Measurements from ENCODE around the gene CYB561D2.

The CYB561D2 gene

DNA sequence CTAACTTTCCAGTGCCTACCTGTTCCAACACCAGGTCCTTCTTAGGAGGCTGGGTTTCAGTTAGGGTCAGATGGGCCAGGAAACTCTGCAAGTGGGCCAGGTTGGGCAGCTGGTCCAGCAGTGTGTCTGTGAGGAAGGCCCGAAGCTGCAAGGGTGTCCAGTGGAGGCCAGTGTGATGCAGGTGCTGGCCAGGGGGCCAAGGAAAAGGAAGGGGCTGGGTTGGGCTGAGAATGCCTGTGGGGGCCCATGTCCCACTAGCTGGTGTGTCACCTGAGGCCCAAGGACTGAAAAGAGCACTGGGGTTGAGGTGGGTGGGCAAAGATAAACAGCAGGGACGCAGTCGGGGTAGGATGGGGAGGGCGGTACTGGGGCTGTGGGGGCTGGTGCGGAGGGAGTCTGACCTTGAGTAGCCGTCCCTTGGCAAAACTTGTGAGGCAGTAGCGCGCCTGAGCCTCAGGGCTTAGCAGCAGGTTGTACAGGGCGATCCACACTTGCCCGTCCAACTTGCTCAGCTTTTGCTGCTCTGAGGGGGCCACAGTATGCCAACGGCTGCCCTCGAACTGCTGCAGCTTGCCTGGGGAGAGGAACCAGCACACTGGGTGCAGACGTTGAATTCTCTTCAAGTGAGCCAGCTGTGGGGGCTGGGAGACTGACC, 8.5 kb upstream of the CYB561D2 start:
- DNase-seq (ENCODE audit: low read depth in 2 of 2): no peak

DNA sequence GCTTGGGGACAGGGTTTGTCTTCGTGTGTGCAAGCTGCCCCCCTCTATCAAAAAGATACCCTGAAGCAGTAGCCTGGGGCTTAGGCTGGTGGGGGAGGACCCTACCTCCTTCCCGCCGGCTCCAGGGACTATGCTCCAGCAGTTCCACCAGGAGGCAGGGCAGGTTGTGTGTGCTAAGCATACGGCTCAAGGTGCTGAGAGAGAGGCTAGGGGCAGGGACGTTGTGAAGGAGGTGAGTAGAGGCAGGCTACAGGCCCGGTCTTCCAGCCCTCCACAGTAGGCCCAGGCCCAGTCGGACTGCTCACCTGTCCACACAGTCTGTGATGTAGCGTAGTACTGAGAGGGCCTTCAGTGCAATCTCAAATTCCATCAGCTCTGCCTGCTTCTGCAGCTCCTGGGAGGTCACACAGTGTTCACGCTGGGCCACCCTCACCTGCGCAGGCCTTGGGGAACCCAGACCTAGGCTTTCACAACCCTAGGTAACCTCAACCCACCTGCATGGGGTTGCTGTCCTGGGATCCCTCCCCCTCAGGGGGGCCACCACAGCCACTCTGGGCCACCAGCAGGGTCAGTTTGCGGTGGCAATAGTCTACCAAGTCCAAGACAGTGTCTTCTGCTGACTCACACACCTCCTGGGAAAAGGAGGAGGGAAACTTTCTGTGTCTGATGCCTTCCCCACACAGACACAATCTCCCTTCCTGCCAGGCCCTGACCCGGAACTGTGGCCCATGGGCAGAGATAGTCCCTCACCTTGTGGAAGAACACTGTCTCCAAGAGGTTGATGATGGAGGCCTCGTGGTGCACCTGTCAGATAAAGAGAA, 7.6 kb upstream of the CYB561D2 start:
- no peak for DNase-seq (ENCODE audit: low read depth in 2 of 2)

DNA sequence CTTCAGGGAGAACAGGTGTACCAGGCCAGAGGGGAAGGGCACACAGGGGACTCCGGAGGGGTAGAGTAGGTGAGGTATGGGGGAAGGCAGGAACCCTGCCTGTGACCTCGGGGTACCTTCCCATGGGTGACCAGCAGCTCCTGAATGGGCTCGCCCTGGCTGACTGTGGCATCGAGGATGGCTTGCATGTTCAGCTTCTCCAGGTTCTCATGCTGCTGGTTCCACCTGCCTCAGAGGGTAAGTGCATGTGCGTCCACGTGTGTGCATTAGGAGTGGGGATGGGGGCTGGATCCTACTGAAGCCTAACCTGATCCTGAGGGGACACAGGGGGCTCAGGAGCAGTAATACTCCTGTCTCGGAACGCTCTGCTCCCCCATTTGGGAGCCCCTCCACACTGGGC, 5.7 kb upstream of the CYB561D2 start:
- no peak for DNase-seq (ENCODE audit: low read depth in 2 of 2)

DNA sequence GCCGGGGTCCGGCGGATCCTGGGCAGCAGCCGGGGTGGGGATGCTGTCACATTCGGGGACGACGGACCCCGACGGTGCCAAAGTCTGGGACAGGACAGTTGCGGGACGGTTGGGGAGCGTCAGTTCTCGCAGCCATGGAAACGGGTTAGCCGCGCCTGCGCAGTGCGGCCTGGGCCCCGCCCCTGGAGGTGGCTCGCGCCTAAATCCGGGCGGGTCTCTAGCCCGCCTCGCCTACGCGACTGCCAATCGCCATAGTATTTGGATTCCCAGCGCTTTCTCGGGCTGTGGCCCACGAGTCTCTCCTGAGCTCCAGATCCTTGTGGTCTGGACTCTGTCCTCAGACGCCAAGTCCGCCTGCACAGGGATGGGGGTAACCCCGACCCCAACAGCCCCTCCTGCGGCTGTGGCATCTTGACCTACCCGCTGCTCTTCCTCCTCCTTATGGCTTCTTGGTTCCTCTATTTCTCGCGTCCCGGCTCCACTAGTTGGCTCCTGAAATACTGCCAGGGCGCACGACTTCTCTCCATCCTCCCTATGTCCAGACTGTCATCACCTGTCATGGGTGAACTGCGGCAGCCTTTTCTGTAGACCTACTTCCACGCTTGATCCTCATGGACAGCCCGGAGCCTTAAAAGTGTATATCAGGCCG, 5.0 kb upstream of the CYB561D2 start, which contains the start of gene ZMYND10:
ZMYND10 (minus strand) TSS at position 147 of the 649 bp plus-strand sequence. CDS start 153 bp downstream, outside the sequence.
- peak in 1 of 2 donors; percentile 58 for DNase-seq (ENCODE audit: low read depth in 2 of 2)

DNA sequence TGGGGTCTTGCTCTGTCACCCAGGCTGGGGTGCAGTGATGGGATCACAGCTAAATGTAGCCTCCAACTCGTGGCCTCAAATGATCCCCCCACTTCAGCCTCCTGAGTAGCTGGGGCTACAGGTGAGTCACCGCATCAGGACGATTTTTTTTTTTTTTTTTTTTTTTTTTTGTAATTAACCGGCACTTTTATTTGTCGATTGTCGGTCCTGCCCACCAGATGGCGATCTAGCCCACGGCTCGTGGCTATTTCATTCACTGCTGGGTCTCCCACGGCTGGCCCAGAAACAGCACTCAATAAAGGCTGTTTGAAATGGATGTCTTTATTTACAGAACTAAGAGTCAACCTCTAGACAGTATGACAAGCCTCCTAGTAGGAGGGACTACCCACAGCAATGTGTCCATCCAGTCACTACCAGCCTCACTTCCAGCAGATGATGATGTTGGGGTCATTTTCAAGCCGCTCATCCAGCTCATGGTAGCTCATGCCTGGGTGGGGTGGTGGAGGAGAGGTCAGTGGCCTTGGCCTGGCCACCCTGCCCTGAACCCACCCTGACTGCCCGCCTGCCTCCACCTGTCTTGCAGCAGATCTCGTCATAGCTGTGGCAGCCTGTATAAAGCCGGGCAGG, 3.4 kb upstream of the CYB561D2 start:
- peak; percentile 53 to 60 for DNase-seq (ENCODE audit: low read depth in 2 of 2)

DNA sequence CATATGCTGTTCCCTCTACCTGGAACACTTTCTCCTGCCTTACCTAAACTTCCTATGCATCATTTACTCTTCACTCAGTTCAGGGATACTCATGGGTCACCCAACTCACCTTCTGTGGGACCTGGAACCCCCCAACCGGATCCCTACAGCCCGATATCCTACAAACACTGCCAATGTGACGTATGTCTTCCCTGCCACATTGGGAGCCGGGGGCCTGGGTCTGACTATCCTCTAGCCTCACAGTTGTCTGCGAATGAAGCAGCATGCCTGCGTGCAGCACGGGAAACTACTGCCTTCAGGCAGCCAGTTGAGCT, 492 bp upstream of the CYB561D2 start:
- DNase-seq (ENCODE audit: low read depth in 2 of 2): no peak

DNA sequence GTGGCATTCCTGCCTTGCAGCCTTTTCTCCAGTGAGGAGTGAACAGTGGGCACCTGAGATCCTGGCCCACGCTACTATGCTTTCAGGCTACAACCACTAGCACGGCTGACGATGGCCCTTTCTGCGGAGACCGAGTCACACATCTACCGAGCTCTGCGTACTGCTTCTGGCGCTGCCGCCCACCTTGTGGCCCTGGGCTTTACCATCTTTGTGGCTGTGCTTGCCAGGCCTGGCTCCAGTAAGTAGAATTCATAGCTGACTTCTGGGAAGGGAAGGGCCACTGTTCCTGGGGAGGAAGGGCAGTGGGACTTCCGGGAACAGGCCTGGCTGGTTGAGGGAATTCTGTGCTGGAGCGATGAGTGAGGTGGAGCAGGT, 648 bp downstream of the CYB561D2 start:
- DNase-seq (ENCODE audit: low read depth in 2 of 2): no peak

DNA sequence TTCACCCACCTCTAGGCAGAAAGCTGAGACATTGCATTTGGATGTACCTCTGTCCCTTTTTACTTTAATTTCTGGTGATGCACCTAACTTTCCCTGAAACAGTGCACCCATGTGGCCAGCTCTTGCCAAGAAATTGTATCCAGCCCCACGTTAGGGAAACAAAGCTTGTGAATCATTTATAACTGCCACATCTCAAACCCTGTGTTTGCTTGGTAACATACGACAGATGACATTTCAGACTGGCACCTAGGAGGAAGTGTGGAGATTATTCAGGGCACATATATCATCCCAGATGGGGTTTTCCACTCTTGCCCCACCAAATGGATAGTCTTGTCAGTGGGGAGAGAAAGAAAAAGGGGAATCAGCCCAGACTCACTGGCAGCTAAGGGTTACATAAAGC, 2.1 kb downstream of the CYB561D2 start:
- DNase-seq (ENCODE audit: low read depth in 2 of 2): no peak

DNA sequence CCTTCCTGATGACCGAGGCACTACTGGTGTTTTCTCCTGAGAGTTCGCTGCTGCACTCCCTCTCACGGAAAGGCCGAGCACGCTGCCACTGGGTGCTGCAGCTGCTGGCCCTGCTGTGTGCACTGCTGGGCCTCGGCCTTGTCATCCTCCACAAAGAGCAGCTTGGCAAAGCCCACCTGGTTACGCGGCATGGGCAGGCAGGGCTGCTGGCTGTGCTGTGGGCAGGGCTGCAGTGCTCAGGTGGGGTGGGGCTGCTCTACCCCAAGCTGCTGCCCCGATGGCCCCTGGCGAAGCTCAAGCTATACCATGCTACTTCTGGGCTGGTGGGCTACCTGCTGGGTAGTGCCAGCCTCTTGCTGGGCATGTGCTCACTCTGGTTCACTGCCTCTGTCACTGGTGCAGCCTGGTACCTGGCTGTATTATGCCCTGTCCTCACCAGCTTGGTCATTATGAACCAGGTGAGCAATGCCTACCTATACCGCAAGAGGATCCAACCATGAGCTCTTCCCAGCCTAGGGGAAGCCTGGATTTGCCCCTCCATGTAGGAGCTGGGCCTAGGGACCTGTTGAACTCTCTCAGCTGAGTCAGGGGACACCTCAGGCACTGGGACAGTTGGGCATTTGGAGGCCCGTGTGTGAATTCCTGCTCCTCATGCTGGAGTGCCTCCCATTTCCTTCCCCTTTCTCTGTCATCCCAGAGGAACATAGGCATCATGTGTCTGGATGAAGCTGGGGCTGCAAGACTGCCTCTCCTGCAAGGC, 2.8 kb downstream of the CYB561D2 start:
- DNase-seq (ENCODE audit: low read depth in 2 of 2): no peak

DNA sequence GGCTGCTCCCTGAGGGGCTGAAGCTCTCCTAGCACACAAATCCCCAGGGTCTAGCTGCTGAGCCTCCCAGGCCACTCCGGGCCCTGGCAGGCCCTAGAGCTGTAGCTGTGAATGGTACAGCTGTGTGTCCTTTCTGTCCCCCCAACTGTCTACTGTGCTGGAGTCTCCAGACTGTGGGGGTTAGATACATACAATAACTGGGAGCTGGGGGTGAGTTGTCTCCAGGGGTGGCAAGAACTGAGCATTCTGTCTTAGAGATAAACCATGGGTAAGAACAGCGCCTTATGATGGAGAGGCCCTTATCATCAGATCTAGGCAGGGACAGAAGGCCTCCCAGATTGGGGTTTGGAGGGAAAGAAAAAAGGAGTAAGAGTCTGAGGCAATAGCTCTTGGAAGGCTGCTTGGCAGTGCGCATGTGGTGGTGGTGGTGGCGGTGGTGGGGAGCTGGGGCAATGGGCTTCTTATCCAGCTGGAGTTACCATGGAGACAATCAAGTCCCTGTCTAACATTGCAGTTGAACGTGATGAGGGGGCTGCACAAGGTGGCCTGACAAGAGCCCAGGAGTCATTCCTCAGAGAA, 3.6 kb downstream of the CYB561D2 start:
- no peak for DNase-seq (ENCODE audit: low read depth in 2 of 2)

DNA sequence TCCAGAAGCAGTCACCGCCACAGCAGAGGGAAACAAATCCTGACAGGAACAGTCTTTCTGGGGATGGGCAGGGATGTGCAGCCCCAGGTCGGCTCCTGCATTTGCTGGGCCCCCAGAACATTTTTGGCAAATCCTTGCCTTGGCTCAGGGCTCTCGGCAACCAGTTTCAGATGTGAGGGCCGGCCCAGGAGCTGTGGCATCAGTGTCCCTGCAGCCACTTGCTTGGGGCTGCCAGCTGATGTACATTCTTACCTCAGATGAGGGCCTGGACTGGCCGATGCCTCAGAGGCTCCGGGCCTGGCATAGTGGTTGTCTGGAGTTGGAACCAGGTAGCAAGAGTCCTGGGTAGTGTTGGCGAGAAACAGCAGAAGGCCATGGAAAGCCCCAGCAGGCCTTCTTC, 4.2 kb downstream of the CYB561D2 start:
- DNase-seq (ENCODE audit: low read depth in 2 of 2): no peak

DNA sequence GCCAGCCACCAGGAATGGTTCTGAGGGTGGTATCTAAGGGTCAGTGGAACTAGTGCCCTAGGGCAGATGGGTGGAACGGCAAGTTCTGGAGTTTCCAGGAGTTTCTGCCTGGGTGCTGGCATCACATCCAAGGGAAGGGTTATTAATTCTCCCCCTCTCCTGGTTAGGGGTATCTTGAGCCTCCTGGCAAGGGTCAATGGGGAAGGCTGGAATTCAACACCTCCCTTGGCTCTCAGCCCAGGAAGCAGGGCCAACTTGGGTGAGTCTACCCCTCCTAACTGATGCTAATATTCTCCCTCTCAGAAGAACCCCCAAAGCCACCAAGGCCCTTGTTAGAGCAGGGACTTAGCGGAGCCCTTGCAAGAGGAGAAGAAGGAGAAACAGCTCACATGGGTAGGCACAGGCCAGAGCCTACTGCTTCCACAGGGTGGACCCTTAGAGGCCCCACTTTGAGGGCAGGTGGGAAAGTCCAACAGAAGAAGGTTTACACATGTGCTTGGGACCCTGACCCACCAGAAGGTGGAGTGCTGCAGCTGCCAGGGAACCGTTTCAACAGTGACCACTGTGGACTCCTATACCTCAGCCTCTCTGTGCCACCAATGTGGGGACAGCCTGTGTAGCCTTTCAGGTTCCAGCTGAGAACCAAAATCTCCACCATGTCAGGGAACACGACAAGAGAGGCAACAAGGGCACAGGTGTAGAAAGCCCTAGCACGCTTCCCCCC, 5.3 kb downstream of the CYB561D2 start:
- DNase-seq (ENCODE audit: low read depth in 2 of 2): no peak

DNA sequence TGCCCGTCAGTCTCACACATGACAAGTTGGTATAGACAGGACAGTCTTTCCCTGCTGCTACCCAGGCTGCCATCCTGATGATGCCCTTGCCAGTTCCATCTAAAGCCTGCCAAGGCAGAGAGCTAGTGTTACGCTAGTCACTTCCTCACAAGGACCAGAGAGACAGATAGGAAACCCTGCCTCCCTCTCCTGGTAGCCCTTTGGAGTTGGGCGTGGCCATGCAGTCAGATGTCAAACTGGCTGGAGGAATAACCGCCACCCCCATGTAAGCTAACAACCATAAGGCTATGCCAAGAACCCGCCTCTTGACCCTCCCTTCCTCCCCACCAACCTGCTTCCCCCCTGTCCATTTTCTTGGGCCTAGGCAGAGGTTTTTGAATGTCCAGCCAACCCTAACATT, 5.9 kb downstream of the CYB561D2 start:
- no peak for DNase-seq (ENCODE audit: low read depth in 2 of 2)

DNA sequence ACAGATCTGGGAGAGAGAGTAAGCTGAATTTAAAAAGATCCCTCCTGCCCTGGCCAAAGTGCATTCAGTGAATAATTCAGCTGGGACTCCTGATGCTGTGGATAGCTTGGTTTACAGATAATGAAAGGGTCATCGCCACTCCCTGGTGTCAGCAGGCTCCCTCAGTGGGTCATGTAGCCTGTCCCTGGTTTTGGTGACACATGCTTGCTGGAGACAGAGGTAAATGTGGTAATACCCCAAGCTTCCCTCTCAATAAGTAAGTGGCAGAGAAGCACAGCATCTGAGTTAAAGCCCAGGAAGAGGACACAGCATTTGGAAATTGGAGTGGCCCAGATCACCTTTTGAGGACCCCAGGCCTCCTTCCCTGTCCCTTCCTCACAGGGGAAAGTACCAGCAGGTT, 6.8 kb downstream of the CYB561D2 start:
- no peak for DNase-seq (ENCODE audit: low read depth in 2 of 2)

DNA sequence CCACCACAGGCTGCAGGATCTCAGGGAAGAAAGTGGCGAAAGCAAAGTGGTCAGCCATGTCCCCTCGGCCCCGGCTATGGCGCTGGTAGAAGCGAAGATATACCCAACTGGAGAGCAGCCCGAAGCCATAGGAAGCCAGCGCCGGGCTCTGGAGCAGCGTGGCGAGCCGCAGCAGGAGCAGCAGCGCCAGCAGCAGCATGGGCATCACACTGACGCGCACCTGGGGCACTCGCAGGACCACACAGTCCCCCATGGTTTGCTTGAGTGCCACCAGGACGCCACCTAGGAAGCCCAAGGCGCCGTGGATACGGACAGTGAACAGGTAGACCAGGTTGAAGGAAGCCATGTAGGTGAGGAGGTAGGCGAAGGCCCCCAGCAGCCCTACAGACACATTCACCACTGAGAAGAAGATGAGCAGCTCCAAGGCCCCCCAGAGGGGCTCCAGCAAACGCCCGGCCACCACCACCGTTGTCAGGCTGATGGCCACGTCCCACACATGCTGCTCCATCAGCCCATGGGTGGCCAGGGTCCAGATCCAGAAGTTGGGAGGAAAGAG, 7.8 kb downstream of the CYB561D2 start:
- no peak for DNase-seq (ENCODE audit: low read depth in 2 of 2)

DNA sequence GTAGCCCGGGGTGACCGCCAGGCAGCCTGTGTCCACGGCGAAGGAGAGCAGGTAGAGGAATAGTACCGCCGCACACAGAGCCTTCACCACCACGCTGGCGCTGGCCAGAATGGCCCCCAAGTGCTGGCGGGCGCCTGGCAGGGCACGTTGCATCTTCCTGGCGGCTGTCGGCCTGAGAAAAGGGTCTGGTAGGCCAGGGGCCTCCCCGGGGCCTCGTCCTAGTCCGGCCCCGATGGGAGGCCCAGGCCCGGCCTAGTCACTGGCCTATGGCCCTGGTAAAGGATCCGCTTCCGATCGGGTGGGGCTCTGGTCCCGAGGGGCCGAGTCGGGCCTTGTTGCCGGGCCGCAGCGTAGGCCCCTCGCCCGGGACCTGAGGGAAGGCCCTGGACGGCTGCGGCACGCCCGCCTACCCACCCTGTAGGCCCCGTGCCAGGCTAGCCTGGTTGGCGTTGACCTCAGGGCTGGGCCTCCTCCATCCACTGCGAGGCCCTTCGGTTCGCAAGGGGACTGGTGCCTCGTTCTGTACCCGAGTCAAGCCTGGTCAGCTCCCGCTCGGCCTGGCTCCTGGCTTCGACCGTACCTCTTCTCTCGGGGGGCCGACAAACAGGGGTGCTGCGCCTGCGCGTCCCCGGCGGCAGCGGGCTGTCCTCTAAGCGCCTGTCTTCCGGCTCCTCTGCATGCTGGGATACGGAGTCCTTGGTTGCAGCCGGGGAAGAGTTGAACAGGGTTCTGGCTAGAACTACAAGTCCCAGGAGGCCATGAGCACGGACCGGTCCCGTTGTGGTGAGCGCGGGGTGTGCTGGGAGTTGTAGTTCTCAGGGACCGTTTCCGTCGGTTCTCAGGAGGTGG, 8.5 kb downstream of the CYB561D2 start, which contains the start of gene TMEM115:
TMEM115 (minus strand) TSS at position 611 of the 849 bp plus-strand sequence; CDS start at position 153, 458 bp downstream.
- DNase-seq (ENCODE audit: low read depth in 2 of 2): peak; percentile 80 to 90

DNA sequence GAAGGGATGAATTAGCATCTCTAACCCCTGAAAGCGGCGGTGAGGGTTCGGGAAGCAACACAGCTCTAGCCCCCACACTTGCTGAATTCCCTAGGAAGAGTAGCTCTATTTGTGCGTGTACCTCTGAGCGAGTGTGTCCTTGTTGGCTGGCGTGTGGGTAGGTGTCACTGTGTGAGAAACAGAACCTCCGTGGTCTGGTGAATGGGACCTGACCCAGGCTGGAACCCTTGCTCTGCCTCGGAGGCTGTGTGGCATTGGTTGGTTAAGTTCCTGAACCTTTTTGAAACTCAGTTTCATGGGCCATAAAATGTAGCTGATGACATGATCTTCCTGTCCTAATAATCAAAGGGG, 9.1 kb downstream of the CYB561D2 start:
- DNase-seq (ENCODE audit: low read depth in 2 of 2): no peak

DNA sequence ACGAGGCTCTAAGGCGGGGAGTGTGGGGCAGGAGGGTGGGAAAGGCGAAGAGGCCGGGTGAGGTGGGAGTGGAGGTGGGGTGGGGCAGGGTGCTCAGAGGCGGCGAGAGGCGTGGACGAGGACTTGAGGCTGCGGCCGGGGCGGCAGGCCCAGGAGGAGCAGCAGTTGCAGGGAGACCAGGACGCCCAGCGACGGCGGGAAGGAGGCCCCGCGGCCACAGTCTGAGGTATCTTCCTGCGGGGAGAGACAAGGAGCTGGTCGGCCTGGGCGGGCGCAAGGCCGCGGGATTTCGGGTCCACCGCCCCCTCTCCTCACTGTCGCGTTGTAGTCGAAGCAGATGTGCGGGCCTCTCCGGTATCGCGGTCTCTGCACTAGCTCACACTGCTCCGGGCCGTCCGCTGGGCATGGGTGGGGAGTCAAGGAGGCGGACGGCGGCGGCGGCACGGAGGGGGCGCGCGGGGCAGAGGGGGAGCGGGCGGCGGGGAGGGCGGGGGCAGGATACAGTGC, 14.0 kb downstream of the CYB561D2 start:
- DNase-seq (ENCODE audit: low read depth in 2 of 2): no peak
